ENCODE data around the gene CABLES1.
"Not testable (repeated sequence)": the region's sequence is repeated elsewhere in the genome, so short reads cannot be mapped to it uniquely, and the experiment has no call there.

Gene CABLES1

GRCh38 chr18:23143016-23143814, 7.9 kb downstream of the CABLES1 start:
- no peak for DNase-seq

DNA sequence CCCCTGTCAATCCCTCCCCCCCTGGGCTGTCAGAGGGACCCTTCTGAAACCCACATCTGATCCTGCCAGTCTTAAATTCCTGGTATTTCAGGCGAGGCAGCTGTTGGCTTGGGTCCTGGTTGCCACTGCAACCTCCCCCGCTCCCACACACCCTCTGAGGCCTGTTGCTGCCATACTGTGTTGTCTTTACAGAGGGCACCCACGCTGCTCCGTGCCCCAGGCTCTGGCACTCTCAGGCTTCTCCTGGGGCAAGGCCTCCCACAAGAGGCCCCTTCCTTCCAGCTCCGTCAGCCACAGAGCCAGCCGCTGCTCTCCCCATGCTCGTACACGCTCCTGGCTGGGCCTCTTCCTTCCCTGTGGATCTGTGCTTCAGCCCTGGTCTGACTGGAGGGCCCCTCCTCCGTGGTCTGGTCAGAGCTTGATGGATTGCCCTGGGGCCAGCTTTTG, 8.6 kb downstream of the CABLES1 start:
- DNase-seq: no peak

GRCh38 chr18:23144640-23145039, 9.4 kb downstream of the CABLES1 start:
- no peak for DNase-seq

DNA sequence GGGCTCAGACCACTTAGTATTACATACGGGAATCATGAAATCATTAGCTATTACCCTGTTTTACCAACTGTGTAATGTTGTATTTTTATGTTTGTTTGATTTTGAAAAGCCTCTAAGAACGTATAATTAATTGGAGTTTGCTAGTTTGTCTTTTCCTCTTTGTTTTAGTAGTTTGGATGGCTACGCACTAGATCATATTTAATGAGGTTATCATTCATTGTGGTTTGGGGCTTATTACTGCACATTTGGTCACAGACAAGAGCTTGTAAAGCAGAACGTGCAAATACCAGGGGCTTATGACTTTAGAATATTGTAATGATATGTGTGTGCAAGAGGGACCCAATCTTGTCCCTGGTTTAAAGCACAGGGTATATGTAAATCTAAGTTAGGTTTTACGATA, 10.3 kb downstream of the CABLES1 start:
- no peak for DNase-seq

DNA sequence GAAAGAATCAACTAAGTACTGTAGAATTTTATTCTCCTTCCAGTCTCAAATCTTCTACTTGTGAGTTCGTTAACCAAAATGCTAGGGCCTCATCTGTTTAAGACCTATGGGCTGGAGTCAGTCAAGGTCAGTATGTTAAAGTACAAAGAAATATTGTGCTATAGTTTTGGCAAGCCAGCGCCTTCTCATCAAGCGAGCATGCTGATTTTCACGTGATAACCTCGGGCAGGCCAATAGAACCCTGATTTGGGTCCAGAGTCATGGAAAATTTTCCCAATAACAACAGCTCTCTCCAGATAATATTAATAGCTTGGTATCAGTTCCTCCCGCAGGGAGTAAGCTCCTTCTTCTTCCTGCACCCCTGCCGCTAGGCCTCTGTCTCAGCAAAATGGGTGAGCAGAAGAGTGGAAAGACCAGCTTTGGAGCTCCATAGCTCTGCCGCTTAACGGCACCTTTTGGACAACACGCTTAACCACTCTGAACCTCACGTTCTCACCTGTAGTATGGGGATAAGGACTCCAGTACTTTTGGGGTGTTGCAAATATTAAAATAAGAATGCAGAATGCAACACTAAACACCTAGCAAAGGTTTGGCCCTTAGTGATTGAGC, 11.7 kb downstream of the CABLES1 start:
- no peak for DNase-seq

- DNase-seq: no peak
Measured at GRCh38 chr18:23148382-23148781, 13.1 kb downstream of the CABLES1 start.

DNA sequence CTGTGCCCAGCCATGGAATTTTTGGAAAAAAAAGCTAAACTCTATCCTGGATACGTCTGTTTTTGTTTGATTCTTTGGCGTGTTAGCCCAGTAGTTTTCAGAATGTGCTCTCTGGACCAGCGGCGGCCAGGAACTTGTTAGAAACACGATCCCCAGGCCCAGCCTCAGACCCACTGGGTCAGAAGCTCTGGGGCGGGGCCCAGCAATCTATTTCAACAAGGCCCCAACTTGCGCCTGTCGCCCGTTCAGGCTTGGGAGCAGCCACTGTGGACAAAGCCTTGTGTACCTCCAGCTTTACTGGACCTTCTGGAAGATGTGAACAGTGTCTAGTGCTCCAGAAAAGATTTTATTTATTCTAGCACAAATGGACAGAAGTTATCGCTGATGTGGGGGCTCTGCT, 14.3 kb downstream of the CABLES1 start:
- no peak for DNase-seq

DNA sequence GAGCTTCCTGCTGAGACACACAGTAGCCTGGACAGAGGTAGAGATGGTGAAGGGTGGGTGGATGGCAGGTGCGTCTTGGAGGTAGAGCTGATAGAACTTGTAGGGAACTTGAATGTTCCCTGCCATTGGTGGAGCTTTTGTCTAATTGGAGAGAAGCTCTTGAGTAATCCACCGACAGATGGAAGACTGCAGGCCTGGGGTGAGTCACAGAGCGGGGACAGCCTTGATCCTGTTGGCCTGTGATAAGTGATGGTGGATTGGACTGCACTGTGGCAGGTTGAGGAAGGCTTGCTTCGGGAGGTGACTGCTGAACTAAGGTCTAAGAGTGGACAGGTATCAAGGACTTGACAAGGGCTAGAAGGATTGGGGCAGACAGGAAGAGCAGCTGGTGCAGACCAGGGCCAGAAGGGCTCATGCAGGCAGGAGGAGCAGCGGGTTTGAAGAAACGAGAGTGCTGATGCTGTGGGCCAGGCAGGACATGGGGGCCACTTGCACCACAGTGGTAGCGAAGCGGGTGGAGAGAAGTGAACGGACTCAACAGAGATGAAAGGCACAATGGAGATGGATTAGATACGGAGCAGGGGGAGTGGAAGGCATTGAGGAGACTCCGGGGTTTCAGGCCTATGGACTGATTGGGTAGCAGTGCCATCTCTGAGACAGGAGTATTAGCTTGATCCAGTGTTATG, 16.3 kb downstream of the CABLES1 start:
- DNase-seq: no peak

- no peak for DNase-seq
Measured at GRCh38 chr18:23154030-23154429, 18.7 kb downstream of the CABLES1 start.

DNA sequence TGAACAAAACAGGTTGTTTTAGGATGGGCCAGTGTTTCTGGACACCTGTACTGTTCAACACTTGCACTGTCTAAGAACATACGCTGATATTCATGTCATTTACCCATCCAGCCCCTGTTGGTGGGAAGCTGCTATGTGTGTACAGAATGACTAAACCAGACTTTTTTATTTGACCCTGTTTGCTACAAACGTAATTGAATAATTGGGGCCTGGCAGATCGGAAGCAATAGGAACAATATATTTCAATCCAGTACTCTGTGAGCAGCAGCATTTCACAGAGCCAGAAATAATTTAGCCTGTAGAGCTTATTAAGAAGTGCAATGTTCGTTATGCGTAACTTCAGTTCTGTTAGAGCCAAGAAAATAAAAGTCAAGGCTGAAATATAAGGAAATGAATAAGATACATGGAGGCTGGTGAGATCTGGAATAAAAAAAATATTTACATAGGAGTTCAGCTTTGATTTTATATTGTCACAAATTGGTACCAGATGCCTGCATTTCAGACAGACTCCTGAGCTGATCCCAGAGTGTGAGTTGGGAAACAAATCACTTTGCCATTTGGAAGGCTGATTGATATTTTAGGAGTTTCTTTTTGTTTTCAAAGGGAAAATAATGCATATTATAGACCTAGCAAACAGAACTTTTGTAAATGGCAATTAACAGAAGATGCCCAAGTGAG, 19.7 kb downstream of the CABLES1 start:
- DNase-seq: no peak

DNA sequence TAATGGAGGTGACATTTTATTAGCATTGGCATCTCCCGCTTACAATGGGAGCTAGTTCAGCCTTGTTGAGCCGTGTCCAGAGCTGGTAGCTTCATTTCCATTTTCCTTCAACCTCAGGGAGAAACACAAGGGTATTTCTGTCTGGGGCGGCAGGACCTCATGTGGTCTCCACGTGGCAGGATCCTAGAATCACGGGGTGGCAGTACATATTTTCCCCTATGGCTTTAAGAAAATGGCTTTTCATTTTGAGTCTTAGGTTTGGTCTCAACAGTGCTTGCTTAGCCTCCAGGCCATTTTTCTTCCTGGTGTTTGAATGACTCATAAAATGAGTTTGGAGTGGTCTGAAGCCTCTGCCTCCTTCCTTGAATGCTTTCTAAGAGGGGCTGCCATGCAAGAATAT, 20.3 kb downstream of the CABLES1 start:
- DNase-seq: no peak

- DNase-seq: no peak
Measured at GRCh38 chr18:23156134-23156533, 20.8 kb downstream of the CABLES1 start.

DNA sequence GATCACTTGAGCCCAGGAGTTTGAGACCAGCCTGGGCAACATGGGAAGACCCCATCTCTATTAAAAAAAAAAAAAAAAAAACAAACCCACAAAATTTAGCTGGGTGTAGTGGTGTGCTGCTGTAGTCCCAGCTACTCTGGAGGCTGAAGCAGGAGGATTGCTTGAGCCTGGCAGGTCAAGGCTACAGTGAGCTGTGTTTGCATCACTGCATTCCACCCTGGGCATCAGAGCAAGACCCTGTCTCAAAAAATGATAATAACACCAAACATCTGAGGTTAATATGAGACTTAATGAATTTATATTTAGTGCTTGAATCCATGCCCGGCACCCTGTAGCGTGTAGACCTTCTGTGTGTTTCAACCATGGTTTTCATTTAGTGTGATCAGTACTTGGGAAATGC, 22.8 kb downstream of the CABLES1 start:
- DNase-seq: no peak

- DNase-seq: not testable (repeated sequence)
Measured at GRCh38 chr18:23158884-23159283, 23.6 kb downstream of the CABLES1 start.

DNA sequence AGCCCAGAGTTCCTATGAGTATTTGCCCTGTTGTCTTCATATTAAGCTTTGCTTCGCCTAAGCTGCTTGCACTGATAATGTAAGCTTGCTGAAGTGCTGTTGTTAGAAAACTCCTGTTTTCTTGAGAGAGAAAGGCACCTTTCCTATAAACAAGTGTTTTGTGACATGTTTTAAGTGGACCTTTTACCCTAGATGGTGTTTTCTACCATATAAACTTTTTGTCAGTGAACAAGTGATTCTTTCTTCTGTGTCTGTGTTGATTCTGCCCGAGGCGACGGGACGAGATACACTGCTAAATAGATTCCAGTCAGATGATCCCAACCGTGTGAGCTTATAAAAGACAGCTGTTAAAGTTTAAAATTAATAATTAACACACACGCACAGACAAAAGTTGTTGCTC, 24.1 kb downstream of the CABLES1 start:
- DNase-seq: no peak

GRCh38 chr18:23162473-23162872, 27.2 kb downstream of the CABLES1 start:
- DNase-seq: no peak

DNA sequence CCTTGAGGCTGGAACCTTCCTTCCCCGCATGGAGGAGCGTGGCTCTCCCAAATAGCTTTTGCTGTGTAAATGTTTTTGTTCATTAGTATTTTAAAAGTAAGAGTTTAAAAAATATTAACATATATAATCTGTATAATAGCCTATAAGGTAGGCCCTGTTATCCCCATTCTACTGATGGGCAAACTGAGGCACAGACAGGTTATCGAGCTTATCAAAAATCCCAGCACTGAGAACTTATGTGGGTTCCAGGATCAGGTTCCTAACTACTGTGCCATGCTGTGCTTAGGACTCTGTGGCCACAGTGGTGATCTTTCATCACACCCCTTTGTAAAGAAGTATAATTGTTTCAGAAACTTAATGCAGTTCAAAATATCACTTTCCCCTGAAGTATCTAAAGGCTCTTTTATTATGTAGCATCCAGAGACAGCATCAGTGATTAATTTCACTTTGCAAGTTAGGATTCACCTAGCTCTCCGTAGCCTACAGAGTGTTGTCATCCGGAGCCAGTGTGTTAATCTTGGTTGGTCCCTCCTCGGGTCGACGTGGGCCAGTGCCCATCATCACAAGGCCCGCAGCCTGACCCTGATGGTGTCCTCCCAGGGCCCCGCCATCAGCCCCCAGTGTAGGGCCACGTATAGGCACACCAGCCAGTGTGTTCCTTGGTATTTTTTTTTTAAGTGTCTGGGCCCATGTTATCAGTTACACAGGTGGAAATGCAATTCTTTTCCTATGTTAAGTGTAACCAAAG, 28.7 kb downstream of the CABLES1 start:
- no peak for DNase-seq

DNA sequence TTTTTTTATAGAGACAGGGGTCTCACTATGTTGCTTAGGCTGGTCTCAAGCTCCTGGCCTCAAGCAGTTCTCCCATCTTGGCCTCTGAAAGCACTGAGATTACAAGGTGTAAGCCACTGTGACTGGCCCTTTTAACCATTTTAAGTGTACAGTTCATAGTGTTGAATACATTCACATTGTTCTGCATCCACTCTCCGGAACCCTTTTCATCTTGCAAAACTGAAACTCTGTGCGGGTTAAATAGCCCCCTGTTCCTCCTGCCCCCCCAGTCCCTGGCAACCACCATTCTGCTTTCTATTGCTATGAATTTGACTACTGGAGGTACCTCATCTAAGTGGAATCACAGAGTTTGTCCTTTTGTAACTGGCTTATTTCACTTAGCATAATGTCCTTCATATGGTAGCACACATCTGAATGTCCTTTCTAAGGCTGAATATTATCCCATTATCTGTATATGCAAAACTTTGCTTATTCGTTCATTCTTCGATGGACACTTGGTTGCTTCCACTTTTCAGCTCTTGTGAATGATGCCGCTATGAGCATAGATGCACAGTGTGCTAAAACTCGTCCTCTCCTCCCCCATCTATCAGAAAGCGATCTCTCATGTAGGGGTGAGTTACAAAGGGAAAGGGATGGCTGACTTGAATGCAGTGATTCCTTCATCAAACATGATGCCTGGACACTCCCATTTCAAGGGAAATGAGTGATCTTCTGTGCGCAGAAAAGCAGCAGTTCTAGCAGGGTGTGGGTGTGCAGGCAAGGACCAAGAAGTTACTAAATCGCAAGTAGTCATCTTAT, 30.2 kb downstream of the CABLES1 start:
- DNase-seq: no peak

GRCh38 chr18:23166891-23167541, 31.7 kb downstream of the CABLES1 start:
- no peak for DNase-seq

- no peak for DNase-seq
Measured at GRCh38 chr18:23169673-23170044, 34.4 kb downstream of the CABLES1 start.

GRCh38 chr18:23170137-23170536, 34.9 kb downstream of the CABLES1 start:
- no peak for DNase-seq
